A172 (cell line): ENCODE results near the gene TMC2. TPM values are rescaled to one million over a fixed set of nuclear protein-coding genes. Genes with fewer than 3 reads are reported as not detected.
A peak's percentile ranks its signal among the peaks of the same experiment; 100 is the strongest.

Experiments
- DNase-seq: peaks from one replicate; pipeline ENCODE4 v3.0.0-alpha.2; 2015; ENCODE audit warnings: low spot score
- total RNA-seq: library from RNA; depleted of rRNA; stranded (reverse); fragments of >200 nt; shearing (Covaris generic); gene quantifications from 2 replicates; pipeline ENCODE4 v1.2.3, GENCODE V29; 2014

The TMC2 gene
- total RNA-seq, 1 experiment from 2014 or later, result not detected

DNA sequence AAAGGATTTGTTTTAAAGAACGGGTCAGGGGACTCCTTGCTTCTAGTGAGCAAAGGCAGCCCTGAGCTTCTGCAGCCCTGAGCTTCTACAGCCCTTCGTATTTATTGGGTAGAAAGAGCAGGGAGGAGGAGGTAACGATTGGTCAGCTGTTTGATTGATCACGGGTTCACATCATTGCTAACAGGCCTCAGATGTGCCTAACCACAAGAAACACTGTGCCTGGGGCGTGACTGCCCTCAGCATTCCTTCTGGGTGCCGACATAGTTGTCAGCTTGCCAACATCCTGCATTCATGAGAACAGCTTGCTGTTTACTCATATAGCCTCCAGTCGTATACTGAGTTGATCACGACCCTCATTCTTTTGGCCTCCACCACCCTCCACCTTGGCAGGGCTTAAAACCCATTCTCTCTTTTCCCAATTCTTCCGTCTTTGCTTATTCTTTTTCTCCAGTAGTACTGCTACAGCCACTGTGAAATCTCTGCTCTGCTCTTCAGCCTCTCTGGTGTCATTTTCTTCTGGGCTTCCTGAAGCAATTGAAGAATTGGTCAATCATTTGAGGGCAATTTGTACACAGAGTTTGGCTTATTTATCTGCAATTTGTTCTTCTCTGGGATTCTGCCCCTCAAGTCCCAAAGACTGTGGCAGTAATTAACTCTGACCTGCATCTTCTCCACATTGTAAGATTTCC, 90.6 kb downstream of the TMC2 start:
- peak; percentile 64 for DNase-seq

DNA sequence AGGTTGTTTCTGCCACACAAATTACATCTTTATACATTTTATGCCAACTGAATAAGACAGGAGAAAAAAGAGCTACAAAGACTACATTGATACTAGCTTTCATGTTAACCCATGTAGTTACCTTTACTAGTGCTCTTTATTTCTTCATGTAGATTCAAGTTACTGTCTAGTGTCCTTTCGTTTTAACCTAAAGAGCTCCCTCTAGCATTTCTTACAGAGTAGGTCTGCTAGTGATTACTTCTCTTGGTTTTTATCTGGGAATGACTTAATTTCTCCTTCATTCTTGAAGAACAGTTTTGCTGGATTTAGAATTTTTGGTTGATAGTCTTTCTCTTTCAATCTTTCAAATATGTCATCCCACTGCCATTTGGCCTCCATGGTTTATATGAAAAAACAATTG, 94.9 kb downstream of the TMC2 start:
- DNase-seq, result no peak

DNA sequence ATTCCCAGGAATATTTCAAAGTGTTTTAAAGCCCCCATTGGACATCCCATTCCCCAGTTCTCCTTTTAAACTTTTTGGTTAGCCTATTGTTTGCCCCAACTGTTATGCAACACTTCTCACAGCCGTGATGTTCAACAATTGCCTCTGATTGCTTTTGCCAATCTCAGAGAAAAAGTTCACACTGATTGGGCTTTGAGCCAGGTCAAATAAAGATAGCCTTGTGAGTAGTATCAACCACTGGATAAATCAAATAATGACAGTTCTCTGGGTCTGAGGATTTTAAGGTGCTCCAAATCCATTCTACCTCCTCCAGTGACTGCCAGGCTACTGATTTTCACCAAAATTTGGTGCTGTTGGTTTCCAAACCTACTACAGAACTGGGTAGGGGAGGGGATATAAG, 97.0 kb downstream of the TMC2 start:
- DNase-seq, result no peak

DNA sequence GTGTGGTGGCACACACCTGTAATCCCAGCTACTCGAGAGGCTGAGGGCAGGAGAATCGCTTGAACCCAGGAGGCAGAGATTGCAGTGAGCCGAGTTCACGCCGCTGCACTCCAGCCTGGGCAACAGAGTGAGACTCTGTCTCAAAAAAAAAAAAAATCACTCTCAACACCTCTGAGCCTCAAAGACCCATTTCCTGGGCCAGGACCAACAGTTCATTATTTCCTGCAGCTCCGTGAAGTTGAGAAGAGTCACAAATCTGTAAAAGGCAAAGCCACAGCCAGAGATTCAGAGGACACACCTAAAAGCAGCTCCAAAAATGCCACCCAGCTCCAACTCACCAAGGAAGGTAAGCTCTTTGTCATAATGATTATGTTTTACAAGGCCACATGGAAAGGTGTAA, 100.9 kb downstream of the TMC2 start:
- no peak for DNase-seq

DNA sequence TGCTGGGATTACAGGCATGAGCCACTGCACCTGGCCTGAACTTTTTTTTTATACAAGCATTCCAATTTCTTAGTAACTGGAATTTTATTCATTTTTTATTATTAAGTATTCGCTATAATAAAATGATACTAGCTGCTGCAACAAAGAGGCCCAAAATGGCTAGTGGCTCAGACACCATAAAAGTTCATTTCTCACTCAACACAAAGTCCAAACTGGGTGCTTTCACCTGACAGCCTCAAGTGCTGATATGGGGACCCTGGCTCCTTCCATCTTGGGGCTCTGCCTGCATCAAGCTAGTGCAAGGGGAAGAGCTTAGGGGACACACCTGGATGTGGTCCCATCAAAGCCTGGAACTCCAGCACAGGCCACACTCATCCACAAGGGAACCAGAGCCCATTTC, 103.9 kb downstream of the TMC2 start:
- DNase-seq, result no peak

DNA sequence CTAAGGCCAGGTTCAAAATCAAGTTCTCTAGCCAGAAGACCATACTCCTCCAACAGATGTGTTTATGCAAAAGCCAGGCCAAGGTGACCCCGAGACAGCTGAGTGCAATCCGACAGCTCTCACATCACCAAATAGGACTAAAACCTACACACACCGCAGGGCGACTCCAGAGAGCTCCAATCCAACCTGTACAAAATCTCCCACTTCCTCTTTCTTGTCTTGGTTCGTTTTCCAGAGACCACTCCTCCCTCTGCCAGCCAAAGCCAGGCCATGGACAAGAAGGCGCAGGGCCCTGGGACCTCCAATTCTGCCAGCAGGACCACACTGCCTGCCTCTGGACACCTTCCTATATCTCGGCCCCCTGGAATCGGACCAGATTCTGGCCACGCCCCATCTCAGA, 104.5 kb downstream of the TMC2 start:
- DNase-seq, result no peak

DNA sequence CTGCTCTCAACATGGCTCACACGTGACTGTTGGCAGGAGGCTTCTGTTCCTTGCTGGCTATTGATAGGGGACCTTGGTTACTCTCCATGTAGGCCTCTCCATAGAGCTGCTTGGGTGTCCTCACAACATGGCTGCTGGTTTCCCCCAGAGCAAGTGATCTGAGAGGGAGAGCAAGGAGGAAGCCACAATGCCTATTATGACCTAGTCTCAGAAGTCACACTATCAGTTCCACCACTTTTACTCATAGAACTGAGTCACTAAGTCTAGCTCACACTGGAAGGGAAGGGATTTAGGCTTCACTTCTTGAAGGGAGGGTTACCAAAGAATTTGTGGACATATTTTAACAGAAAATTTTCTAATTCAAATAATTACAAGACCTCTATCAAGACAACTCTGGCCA, 107.3 kb downstream of the TMC2 start:
- no peak for DNase-seq

DNA sequence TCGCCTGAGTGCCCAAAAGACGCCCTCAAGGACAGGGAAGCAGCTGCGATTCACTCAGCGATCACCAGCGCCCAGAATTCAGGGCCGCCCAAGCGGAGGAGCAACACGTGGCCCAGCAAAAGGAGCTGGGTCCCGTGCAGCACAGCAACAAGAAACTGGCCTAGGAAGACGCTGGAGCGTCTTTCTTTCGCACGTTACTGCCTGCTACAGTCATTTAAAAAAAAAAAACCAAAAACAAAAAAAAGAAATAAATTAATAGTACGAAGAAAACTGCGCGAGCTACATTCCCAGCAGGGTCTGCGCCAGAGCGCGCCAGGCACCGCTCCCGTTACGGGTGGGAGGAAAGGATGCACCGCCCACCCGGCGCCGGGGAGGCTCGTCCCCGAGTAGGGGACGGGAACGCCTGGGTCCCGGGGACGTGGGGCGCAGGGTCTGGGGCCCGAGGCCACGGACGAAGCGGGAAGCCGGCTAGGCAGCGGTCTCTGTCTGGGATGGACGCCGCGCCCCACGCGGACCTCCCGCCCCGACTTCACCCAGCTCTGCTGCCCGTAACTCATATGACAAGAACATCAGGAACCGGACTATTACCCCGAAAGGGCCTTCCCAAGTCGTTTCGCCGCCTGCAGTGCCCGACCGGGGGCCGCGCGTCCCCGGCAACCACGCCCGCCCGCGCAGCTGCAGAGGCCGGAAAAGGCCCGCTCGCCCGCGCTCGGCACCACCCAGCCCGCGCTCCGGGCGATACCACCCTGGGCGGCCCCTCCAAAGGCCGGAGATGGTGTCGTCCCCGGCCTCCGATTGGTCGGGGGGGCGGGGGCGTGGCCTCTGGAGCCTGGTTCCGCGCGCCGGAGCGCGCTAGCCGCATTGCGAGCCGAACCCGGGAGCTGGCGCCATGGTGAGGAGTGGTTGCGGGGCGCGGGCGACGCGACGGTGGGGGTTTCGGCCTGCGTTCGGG, 115.7 kb downstream of the TMC2 start, which contains the start of gene NOP56:
Gene NOP56, plus strand, starts transcription at position 861 of the 952 bp plus-strand sequence. Its CDS starts 29 bp downstream, at position 890.
- peak; percentile 85 for DNase-seq

DNA sequence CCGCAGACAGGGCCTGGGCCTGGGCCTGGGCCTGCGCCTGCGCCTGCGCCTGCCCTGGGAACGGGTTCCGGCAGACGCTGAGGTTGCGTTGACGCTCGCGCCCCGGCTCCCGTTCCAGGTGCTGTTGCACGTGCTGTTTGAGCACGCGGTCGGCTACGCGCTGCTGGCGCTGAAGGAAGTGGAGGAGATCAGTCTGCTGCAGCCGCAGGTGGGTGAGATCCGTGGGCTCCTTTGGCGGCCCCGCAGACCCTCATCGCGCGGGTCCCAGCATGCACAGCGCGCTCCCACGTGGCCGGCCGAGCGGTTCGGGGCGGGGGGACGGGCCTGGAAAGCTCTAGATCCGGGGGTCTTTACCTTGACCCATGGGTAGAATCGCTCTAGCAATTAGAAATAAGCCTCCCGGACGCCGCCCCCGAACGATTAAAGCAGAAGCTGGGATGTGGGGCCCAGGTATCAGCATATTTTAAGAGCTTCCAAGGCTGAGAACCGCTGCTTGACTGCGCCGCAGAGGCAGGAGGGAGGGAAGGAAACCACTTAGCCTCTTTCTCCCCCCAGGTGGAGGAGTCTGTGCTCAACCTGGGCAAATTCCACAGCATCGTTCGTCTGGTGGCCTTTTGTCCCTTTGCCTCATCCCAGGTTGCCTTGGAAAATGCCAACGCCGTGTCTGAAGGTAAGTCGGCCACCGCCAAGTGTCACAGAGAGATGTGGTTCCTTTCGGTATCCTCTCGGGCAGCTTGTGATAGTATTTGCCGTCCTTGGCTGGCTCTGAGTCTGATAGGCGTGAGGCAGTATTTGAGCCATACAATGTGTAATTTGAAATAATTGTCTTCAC, 116.6 kb downstream of the TMC2 start:
- no peak for DNase-seq

DNA sequence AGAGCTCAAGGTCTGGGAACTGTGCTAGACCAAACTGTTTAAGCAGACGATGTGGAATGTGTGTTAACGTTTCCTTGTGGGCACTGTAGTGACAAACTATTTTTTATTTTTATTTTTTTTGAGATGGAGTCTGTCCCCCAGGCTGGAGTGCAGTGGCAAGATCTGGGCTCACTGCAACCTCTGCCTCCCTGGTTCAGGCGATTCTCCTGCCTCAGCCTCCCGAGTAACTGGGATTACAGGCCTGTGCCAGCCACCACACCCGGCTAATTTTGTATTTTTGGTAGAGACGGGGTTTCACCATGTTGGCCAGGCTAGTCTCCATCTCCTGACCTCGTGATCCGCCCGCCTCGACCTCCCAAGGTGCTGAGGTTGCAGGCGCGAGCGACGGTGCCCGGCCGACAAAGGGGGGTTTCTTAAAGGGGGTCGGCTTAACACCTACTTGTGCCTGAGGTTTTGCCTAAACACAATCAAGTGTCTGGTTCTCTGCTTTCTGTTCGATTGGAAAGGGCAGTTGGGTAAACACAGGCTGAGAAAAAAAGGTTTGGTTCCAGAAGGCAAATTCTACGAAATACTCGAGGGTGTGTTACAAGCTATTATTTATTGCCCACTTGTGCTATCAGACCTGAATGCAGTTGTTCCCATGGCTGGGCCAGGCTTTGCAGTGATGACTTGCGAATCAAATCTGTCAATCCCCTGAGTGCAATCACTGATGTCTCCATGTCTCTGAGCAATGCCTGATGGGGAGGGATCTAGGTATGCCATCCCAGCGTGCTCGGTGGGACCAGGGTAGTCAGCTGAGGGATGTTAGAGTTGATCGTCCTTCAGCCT, 117.4 kb downstream of the TMC2 start:
- DNase-seq, result no peak

DNA sequence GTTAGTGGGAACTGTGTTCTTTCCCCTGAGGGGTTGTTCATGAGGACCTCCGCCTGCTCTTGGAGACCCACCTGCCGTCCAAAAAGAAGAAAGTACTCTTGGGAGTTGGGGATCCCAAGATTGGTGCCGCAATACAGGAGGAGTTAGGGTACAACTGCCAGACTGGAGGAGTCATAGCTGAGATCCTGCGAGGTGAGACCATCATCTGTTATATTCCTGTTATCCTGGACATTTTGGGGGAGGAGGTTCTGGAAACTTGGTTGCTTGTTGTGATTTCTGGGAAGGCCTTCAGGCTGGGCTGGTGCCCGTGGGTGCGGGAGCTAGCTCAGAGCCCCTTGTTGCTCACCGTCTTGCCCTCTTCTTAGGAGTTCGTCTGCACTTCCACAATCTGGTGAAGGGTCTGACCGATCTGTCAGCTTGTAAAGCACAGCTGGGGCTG, 118.0 kb downstream of the TMC2 start:
- DNase-seq, result no peak

DNA sequence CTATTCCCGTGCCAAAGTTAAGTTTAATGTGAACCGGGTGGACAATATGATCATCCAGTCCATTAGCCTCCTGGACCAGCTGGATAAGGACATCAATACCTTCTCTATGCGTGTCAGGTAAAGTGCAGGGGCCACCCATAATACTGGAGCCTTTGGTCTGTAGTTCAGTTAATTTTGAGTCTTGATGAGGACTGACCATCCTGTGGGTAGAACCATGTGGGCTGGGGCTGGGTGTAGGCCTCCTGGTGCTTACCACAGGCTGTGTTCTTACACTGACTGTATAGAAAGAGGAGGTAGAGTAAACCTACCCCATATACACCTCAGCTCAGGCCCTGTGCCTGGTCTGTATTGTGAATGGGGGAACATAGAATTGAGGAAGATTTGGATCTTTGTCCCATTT, 118.5 kb downstream of the TMC2 start:
- no peak for DNase-seq

DNA sequence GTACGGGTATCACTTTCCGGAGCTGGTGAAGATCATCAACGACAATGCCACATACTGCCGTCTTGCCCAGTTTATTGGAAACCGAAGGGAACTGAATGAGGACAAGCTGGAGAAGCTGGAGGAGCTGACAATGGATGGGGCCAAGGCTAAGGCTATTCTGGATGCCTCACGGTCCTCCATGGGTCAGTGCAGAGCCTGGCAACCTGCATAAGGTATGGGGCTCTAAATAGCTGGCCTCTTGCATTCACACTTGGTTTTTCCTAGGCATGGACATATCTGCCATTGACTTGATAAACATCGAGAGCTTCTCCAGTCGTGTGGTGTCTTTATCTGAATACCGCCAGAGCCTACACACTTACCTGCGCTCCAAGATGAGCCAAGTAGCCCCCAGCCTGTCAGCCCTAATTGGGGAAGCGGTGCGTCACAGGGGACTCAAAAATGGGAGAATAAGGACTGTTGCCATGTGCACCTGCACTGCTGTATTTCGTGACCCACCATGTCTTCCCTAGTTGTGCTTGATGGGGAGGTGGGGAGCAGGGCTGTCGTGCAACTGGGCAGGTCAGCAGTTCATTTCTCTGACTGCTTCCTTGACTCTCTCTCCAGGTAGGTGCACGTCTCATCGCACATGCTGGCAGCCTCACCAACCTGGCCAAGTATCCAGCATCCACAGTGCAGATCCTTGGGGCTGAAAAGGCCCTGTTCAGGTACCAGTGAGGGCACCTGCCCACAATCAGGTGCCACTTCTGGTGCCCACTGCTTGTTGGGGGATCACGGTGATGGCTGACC, 119.2 kb downstream of the TMC2 start:
- no peak for DNase-seq

DNA sequence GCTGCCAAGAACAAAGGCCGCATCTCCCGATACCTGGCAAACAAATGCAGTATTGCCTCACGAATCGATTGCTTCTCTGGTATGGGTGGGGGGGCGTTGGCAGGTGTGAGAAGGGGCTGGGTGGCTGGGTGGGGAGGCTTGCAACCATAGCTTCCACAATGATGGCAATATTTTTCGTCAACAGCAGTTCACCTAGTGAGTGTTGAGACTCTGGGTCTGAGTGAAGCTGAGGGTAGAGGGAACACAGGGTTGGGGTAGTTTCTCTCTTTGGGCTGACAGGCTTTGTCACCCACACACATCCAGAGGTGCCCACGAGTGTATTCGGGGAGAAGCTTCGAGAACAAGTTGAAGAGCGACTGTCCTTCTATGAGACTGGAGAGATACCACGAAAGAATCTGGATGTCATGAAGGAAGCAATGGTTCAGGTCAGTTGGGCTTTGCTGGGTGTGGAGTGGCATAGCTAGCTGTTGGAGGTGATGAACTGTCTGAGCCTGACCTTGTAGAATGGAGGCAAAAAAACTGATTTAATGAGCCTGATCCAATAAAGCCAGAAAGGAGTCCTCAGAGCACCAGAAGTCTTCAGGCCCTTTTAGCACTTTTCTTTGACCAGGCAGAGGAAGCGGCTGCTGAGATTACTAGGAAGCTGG, 120.2 kb downstream of the TMC2 start:
- DNase-seq, result no peak

DNA sequence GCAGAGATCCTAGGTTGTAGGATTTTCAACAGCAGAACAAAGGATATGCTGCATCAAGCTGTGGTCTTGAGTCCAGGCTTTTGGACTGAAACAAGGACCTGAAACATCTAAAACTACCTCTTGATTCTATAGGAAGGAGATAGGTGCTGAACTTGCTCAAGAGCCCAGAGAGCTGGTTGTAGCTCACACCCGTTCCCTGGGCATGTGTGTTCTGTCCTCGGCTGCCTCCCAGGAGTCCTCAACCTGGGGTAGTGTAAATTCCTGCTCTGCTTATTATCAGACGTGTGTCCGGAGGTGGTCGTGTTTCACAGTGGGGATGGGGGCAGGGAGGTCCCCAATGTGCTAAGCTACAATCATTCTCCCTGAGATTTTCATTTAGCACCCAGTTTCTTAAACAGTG, 120.9 kb downstream of the TMC2 start:
- no peak for DNase-seq

DNA sequence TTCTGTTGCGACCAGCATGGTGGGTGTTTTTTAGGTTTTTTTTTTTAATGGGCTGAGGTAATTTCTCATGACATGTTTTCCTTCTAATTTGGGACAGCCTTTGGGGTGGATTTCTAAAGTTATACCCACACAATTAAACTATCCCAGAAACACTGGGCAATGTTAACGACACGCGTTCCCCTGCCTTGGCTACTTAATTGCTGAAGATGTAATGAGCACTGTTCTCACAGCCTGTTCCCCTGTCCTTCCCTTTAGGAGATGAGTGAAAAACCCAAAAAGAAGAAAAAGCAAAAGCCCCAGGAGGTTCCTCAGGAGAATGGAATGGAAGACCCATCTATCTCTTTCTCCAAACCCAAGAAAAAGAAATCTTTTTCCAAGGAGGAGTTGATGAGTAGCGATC, 121.3 kb downstream of the TMC2 start:
- DNase-seq, result no peak

DNA sequence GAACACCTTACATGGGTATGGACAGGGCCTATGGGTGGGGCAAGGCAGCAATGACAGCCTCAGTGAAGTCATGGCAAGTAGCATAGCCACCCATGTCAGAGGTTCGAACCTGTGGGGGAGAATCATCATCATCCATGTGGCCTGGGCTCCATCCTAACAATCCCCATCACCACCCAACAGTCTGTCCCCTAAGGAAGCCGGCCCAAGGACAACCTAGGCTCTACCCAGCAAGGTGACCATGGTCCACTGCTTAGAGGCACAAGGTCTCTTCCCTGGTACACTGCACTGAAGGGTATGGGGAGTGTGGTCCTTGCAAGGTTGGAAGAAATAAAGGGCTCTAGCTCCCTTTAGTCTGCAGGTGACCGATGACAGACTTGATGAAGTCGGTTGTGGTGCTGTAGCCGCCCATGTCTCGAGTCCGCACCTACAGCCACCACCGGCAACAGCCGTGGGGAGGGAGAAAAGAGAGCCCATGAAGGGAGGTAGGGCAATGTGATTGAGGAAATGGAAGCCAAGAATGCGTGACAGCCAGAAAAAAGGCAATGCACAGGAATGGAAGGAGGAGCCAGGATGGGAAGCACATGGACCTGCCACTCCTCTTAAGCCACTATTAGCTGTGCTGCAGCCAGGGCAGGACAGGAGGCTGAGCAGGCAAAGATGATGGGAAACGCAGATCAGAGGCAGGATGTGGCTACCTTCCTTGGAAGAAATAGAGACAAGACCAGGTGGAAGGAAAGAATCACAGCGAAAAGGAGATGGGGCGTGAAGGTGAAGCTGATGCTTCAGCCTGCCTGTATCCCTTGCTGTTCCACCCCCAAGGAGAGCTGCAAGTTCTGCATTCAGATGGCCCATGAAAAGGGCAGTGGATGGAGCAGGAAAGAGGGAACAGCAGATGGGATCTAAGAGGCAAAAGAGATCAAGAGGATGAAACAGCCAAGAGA, 122.3 kb downstream of the TMC2 start:
- DNase-seq, result no peak

DNA sequence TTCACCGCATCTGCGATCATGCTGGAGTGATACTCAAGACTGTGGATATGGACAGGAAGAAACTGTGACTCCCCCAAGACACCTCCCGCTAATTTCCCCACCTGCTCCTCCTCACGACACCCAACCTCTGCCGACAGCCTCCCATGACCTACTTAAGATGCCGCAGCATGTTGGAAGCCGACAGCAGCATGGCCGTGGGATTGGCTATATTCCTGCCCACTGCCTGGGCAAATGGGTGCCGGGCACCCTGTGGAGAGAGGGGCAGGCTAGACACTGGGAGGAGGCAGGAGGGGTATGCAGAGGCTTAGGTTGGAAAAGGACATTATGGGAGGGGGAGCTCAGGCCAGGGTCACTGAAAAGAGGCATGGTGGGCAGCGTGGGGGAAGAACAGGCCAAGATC, 123.2 kb downstream of the TMC2 start:
- DNase-seq, result no peak
